Activated naive CD8-positive, alpha-beta T cell treated with anti-CD3 and anti-CD28 coated beads, Interleukin-2, amount 10 ng/mL, durations not matched to agents 7 days and 5 days (primary cell): ENCODE results near the gene TMEM271. TPM values are rescaled to one million over a fixed set of nuclear protein-coding genes. Genes with fewer than 3 reads are reported as not detected.

Experiments used
- ATAC-seq: fragments of 150-1000 bp; cut with Tn5 transposase; one replicate; pipeline ENCODE4 v1.10.0; 2021; ENCODE audit warnings: low read depth, moderate library complexity
- POLR2A ChIA-PET: fragments of 350-600 bp; sonication (Branson Sonifier 250); formaldehyde crosslinking; loops from one replicate; lab custom pipeline; 2021; ENCODE audit warnings: antibody characterized with exemption; lab: Charles Lee
- DNase-seq: peaks from one replicate; pipeline ENCODE4 v3.0.0; 2021
- H3K27ac Mint-ChIP-seq: one replicate; pipeline ENCODE4 v1.8.0; 2022; ENCODE audit warnings: mild to moderate bottlenecking, mixed read lengths
- H3K27me3 Mint-ChIP-seq: one replicate; pipeline ENCODE4 v1.8.0; 2022; ENCODE audit warnings: mild to moderate bottlenecking, moderate library complexity, mixed read lengths
- H3K36me3 Mint-ChIP-seq: one replicate; pipeline ENCODE4 v1.8.0; 2021; ENCODE audit warnings: mild to moderate bottlenecking, mixed read lengths
- H3K4me1 Mint-ChIP-seq: one replicate; pipeline ENCODE4 v1.8.0; 2021; ENCODE audit warnings: mixed read lengths
- H3K4me3 Mint-ChIP-seq: one replicate; pipeline ENCODE4 v1.8.0; 2022; ENCODE audit warnings: mild to moderate bottlenecking, moderate library complexity, mixed read lengths
- H3K9me3 Mint-ChIP-seq: one replicate; pipeline ENCODE4 v1.8.0; 2021; ENCODE audit warnings: mixed read lengths
- total RNA-seq, 2 experiments: library from RNA; stranded (reverse); gene quantifications; one replicate each; pipeline ENCODE4 v1.2.3, GENCODE V29; 2021

TMEM271 gene
- total RNA-seq: not detected

DNA sequence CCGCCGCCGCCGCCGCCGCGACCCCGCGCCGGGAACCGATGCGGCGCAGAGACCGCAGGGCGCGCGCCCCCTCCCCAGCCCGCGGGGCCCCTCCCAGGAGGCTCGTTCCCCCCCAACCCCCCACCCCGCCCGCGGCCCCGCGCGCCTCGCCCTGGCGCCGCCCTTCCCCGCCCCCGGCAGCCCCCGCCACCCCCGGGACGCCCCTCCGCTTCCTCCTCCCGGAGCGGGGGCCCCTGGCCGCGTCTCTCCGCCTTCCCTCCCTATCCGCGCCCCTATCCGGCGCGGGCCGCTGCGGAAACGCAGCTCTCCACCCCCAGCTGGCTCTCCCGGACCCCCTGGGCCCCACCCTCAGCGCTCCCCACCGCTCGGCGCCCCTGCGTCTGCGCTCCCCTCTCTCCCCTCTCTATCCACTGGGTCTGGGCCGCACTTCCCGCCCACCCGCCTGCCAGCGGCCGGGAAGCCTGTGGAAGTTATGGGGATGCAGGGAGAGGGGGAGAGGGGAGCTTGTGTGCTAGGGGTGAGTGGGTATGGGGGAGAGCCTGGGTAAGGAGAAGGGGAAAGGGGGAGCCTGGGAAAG, at the start of gene TMEM271:
Gene TMEM271, minus strand, starts transcription at position 51 of the 577 bp plus-strand sequence. CDS start 233 bp downstream, outside the sequence.
- peak within 1 kb of the TSS; percentile 65 for H3K4me3 Mint-ChIP-seq
- peaks cover 10% of the 10 kb centered on the region for H3K4me1 Mint-ChIP-seq
- peak within 1 kb of the TSS; percentile 72 for H3K27ac Mint-ChIP-seq
- DNase-seq: no peak
- H3K36me3 Mint-ChIP-seq: peaks cover 7% of the 10 kb centered on the region
- POLR2A ChIA-PET: no interaction called here
- ATAC-seq: no peak
- H3K9me3 Mint-ChIP-seq: peaks cover 10% of the 10 kb centered on the region
- H3K27me3 Mint-ChIP-seq: peaks cover 63% of the 10 kb centered on the region

GRCh38 chr4:625631-626161, 49.6 kb upstream of the TMEM271 start:
- ATAC-seq: no peak
- Mint-ChIP-seq H3K36me3 (no peaks in the 10 kb centered on the region), H3K4me3 (no peak overlapping the region), H3K27ac (no peak overlapping the region), H3K9me3 (no peaks in the 10 kb centered on the region), H3K4me1 (no peaks in the 10 kb centered on the region), H3K27me3 (no peaks in the 10 kb centered on the region)
- no peak for DNase-seq
- POLR2A ChIA-PET: no interaction called here

DNA sequence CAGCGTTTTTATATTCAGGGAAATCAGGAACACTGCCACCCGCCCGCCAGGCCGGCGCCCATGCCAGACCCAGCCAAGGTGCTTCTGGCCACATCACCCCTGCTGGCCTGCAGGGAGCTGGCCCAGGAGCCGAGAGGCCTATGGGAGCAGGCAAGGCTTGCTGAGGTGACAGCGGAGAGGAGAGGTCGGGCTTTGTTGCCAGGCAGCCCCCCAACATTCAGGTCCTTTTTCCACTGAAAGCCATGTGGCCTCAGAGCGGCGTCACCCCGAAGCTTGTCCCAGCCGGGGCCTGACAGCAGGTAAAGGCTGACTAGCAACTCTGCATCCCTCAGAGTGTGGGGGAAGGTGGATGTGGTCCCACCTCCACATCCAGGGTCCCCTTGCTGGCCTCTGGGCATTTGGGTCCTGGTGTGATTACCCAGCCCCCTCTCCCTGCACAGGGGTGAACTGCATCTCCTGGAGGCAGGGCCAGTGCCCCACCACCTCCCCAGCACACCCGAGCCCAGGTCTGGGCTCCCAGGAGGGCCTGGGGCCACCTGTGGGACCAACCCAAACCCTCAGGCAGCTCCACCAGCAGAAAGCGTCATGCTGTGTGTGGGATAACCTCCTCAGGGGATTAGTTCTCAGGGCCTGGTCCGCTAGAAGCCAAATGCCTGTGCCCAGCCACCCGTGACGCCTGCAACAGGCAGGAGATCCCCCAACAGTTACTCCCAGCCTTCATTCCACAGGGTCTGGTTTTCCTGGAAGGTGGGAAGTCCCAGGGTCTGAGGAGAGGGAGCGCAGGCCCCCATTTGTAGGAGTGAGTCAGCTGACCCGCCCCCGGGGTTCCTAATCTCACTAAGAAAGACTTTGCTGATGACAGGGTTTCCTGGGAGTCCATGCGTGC, 48.9 kb upstream of the TMEM271 start, which contains the start of gene PDE6B:
Gene PDE6B, plus strand, starts transcription at position 869 of the 886 bp plus-strand sequence. CDS start 54 bp downstream, outside the sequence.
- Mint-ChIP-seq H3K4me3 (no peak within 1 kb of the TSS), H3K27ac (no peak within 1 kb of the TSS), H3K9me3 (no peaks in the 10 kb centered on the region), H3K4me1 (no peaks in the 10 kb centered on the region), H3K36me3 (no peaks in the 10 kb centered on the region), H3K27me3 (no peaks in the 10 kb centered on the region)
- POLR2A ChIA-PET: no interaction called here
- ATAC-seq (no peak), DNase-seq (no peak)

- Mint-ChIP-seq H3K27me3 (no peaks in the 10 kb centered on the region), H3K27ac (no peak overlapping the region), H3K36me3 (no peaks in the 10 kb centered on the region), H3K4me3 (no peak overlapping the region), H3K9me3 (no peaks in the 10 kb centered on the region), H3K4me1 (no peaks in the 10 kb centered on the region)
- ATAC-seq (no peak), DNase-seq (no peak)
- POLR2A ChIA-PET: no interaction called here
Measured at GRCh38 chr4:623914-624566, 47.9 kb upstream of the TMEM271 start.

DNA sequence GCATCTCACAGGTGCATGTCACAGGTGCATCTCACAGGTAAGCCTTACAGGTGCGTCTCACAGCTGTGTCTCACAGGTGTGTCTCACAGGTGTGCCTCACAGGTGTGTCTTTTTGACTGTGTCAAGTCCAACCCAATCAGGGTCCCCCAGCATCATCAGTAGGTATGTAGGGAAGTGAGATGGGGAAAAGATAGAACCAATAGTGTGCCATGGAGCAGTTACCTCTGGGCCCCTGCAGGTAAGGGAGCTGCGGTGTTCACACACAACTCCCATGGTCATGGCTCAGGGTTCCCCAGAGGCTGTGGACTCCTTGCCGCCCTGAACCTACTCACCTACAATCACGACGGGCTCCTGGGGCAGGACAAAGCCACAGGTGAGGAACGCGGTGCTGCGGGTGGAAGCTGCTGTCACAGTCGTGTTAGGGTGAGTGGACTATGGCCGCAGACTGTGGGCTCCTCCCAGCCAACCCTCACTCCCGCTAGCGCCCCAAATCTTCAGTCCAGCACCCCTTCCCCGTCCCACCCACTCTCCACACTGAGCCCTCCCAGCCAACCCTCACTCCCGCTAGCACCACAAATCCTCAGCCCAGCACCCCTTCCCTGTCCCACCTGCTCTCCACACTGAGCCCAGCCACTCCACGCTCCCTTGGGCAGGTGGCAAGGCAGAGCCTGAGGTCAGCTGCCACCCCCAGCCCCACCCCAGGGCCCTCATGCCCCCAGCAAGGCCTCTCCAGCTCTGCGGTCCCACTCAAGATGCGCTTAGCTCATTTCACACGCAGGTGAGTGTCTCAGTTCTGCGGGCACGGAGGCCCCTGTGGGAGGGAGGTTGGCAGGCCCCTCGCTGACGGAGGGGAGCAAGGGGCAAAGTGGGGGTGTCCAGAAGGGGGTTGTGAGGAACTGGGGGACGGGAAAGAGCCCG, 47.2 kb upstream of the TMEM271 start:
- POLR2A ChIA-PET: no interaction called here
- Mint-ChIP-seq H3K27ac (no peak overlapping the region), H3K4me1 (no peaks in the 10 kb centered on the region), H3K27me3 (no peaks in the 10 kb centered on the region), H3K4me3 (no peak overlapping the region), H3K9me3 (no peaks in the 10 kb centered on the region), H3K36me3 (no peaks in the 10 kb centered on the region)
- ATAC-seq: no peak
- no peak for DNase-seq

- H3K9me3 Mint-ChIP-seq: no peaks in the 10 kb centered on the region
- ATAC-seq (no peak), DNase-seq (no peak)
- no peaks in the 10 kb centered on the region for H3K4me1 Mint-ChIP-seq
- peaks cover 3% of the 10 kb centered on the region for H3K27me3 Mint-ChIP-seq
- POLR2A ChIA-PET: no interaction called here
- H3K27ac Mint-ChIP-seq: no peak overlapping the region
- no peaks in the 10 kb centered on the region for H3K36me3 Mint-ChIP-seq
- no peak overlapping the region for H3K4me3 Mint-ChIP-seq
Measured at GRCh38 chr4:622071-622995, 46.2 kb upstream of the TMEM271 start.

- peaks cover 3% of the 10 kb centered on the region for H3K27me3 Mint-ChIP-seq
Measured at GRCh38 chr4:621296-622070, 45.4 kb upstream of the TMEM271 start.

DNA sequence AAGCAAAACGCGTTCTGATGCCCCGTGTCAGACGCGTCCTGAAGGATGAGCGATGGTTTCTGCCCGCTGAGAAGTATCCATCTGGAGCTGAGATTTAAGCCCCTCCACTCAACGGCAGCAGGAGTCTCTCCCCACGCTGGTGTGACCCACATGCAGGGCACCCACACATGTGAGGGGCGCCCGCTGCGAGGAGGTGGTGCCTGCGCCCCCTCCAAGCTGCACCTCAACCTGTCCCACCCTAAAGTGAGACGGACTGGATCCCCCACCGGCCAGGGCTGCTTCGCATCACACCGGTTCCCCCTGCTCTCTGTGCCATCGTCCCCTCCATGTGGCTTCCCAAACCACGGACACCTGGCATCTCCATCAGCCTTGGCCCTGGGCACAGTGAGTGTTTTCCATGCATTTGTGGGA, 44.8 kb upstream of the TMEM271 start:
- Mint-ChIP-seq H3K4me3 (no peak overlapping the region), H3K36me3 (no peaks in the 10 kb centered on the region), H3K27me3 (peaks cover 3% of the 10 kb centered on the region), H3K9me3 (no peaks in the 10 kb centered on the region), H3K4me1 (no peaks in the 10 kb centered on the region), H3K27ac (no peak overlapping the region)
- POLR2A ChIA-PET: no interaction called here
- DNase-seq (no peak), ATAC-seq (no peak)

More at GRCh38 chr4:621296-622070, 45.4 kb upstream of the TMEM271 start:
- Mint-ChIP-seq H3K4me1 (no peaks in the 10 kb centered on the region), H3K4me3 (no peak overlapping the region), H3K36me3 (no peaks in the 10 kb centered on the region), H3K27ac (no peak overlapping the region), H3K9me3 (no peaks in the 10 kb centered on the region)
- no peak for ATAC-seq
- POLR2A ChIA-PET: no interaction called here
- DNase-seq: no peak

DNA sequence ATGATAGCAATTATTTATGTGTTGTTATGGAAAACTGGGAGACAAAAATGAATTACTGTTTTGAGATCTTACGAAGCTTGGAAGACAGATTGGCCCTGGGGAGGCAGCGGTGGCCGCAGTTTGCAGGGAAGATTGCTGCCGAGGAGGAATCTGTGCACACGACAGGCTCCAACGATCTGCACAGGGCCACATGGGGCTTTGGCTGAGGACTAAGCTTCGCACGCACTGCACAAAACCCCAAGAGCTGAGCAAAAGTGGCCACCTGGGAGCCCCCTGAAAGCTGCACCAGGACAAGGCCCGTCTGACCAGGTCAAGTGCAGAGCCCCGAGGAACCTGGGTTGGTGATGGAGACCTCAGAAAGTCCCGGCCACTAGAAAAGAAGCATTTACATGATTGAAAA, 44.1 kb upstream of the TMEM271 start:
- Mint-ChIP-seq H3K27ac (no peak overlapping the region), H3K9me3 (no peaks in the 10 kb centered on the region), H3K4me1 (no peaks in the 10 kb centered on the region), H3K27me3 (peaks cover 3% of the 10 kb centered on the region), H3K36me3 (no peaks in the 10 kb centered on the region), H3K4me3 (no peak overlapping the region)
- POLR2A ChIA-PET: no interaction called here
- ATAC-seq (no peak), DNase-seq (no peak)

GRCh38 chr4:617644-618641, 41.8 kb upstream of the TMEM271 start:
- no peak for DNase-seq
- Mint-ChIP-seq H3K27me3 (peaks cover 5% of the 10 kb centered on the region), H3K36me3 (no peaks in the 10 kb centered on the region), H3K4me3 (no peak overlapping the region), H3K27ac (no peak overlapping the region), H3K4me1 (no peaks in the 10 kb centered on the region), H3K9me3 (no peaks in the 10 kb centered on the region)
- ATAC-seq: no peak
- POLR2A ChIA-PET: interaction anchor here (0.5 kb wide), 1 partner anchor 51 kb away, joined by 4 read pairs; no protein-coding TSS in a partner anchor
